ENCODE results near the gene PKDREJ.
"Not testable (repeated sequence)": the region's sequence is repeated elsewhere in the genome, so short reads cannot be mapped to it uniquely, and the experiment has no call there.

Gene PKDREJ, protein sequence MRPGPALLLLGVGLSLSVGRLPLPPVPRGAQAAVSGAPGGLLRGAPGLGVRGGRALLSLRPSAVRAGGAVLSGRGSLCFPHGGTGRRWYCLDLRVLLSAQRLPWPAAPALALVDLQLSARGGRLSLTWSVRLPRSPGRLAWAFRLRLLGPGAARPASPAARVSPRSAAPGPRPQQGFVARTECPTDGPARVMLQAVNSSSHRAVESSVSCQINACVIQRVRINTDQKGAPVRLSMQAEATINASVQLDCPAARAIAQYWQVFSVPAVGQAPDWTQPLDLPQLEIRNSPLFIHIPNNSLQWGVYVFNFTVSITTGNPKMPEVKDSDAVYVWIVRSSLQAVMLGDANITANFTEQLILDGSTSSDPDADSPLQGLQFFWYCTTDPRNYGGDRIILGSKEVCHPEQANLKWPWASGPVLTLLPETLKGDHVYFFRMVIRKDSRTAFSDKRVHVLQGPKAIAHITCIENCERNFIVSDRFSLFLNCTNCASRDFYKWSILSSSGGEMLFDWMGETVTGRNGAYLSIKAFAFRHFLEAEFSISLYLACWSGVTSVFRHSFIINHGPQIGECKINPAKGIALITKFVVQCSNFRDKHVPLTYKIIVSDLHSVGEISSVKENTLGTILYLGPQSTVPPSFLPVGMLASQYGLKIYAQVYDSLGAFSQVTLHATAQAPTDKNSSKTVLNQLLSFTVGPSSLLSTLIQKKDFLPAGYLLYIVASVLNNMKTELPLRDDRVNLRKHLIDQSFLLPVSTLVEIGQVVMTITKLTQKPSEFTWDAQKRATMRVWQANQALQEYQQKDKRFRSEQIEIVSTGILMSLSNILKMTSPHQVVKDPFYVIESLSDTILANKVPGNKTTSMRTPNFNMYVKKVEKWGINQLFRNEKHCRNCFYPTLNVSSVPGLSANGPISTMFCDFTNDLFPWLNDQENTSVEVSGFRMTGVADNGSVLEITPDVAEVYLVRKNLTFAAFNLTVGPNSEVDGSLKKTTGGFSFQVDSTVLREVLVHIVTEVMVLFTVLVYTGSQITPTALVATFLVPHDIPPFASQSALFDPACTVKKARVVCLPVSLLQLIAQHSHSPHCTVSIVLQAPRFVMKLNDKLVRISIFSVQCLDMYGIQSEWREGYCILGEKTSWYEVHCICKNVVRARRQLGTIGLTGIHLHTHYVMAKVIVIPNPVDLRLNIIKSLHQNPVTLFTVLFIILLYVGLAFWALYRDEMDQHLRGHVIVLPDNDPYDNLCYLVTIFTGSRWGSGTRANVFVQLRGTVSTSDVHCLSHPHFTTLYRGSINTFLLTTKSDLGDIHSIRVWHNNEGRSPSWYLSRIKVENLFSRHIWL (N-terminal part only)

DNA sequence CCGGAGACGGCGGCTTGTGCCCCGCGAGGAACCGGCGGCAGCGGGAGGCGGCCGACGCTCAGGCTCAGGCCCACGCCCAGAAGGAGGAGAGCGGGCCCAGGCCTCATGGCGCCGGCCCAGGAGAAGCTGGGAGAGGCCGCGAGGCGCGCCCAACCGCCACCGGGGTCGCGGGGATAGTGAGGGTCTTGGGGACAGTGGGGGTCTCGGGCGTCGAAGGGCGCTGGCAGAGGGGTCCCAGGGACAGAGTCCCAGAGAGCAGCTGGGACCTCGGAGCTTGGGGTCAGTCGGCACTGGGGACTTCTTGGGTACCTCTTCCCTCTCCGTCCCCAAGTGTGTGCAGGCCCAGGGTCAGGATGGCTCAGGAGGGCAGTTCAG lies at the start of gene PKDREJ:
Gene PKDREJ, minus strand, starts transcription at position 128 of the 375 bp plus-strand sequence. Its CDS starts 21 bp downstream, at position 107.
- no peak within 1 kb of the TSS for H3K27ac Mint-ChIP-seq
- peaks cover 22% of the 10 kb centered on the region for H3K4me1 Mint-ChIP-seq
- peaks cover 91% of the 10 kb centered on the region for H3K27me3 Mint-ChIP-seq
- ATAC-seq (no peak), DNase-seq (no peak)
- peaks cover 10 to 14% of the 10 kb centered on the region in 2 donors for H3K9me3 Mint-ChIP-seq
- H3K4me3 Mint-ChIP-seq: peak within 1 kb of the TSS; percentile 49 to 69

DNA sequence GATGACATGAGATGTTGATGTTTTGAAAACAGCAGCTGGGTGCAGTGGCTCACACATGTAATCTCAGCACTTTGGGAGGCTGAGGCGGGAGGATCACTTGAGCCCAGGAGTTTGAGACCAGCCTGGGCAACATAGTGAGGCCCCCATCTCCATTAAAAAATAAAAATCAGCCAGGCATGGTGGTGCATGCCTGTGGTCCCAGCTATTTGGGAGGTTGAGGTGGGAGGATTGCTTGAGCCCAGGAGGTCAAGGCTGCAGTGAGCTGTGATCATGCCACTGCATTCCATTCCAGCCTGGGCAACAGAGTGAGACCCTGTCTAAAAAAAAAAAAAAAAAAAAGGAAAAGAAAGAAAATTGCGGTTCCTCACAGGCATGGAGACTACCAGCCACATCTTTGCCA lies 49.7 kb upstream of the PKDREJ start:
- ATAC-seq, H3K9me3 Mint-ChIP-seq, H3K27me3 Mint-ChIP-seq, DNase-seq, H3K4me3 Mint-ChIP-seq, H3K4me1 Mint-ChIP-seq: not testable (repeated sequence)
- peak overlapping the region in 1 of 2 donors; percentile 63 for H3K27ac Mint-ChIP-seq

DNA sequence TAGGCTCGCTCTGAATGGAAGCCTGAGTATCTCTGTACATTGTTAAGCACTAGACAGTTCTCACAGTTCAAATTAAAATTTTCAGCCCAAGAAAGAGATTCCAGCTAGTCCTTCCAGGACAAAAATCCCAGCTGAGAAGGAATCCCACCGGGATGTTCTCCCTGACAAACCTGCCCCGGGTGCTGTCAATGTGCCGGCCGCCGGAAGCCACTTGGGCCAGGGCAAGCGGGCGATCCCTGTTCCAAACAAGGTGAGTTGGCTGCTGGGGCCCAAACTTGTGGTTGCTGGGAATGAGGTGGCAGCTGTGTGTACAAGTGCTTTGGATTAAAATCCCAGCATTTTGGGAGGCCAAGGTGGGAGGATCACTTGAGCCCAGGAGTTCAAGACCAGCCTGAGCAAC lies 48.9 kb upstream of the PKDREJ start:
- no peaks in the 10 kb centered on the region for H3K27me3 Mint-ChIP-seq
- ATAC-seq: no peak
- peaks cover under 1% of the 10 kb centered on the region for H3K4me1 Mint-ChIP-seq
- DNase-seq: no peak
- peak overlapping the region in 1 of 2 donors; percentile 1 for H3K27ac Mint-ChIP-seq
- no peak overlapping the region for H3K4me3 Mint-ChIP-seq
- H3K9me3 Mint-ChIP-seq: no peaks in the 10 kb centered on the region

DNA sequence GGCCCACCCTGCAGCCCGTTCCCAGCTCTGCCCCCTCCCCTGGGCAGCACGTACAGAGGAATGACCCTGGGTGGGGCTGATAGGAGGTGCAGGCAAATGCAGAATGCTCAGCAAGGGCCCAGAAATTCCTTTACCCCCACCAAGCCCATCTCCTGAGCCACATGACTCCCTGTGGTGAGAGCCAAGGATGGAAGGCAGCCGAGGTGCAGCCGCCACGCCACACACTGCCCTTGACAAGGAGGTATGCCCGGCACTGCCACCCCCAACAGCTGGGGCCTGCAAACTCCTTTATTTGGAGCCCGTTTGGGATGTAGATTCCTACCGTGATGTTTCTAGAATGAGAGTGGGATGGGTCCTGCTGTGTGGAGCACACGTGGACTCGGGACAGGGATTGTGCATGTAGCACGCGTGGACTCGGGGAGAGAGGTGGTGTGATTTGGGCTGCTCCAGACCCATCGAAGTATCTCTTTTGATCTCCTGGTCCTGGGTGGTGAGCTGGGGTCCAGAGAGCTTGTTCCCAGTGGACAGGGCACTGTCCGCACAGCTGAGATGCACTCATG lies 46.5 kb upstream of the PKDREJ start:
- Mint-ChIP-seq H3K4me1 (peaks cover 6% of the 10 kb centered on the region), H3K27me3 (no peaks in the 10 kb centered on the region), H3K27ac (peak overlapping the region in 1 of 2 donors; percentile 91), H3K4me3 (no peak overlapping the region), H3K9me3 (no peaks in the 10 kb centered on the region)
- ATAC-seq (no peak), DNase-seq (no peak)

DNA sequence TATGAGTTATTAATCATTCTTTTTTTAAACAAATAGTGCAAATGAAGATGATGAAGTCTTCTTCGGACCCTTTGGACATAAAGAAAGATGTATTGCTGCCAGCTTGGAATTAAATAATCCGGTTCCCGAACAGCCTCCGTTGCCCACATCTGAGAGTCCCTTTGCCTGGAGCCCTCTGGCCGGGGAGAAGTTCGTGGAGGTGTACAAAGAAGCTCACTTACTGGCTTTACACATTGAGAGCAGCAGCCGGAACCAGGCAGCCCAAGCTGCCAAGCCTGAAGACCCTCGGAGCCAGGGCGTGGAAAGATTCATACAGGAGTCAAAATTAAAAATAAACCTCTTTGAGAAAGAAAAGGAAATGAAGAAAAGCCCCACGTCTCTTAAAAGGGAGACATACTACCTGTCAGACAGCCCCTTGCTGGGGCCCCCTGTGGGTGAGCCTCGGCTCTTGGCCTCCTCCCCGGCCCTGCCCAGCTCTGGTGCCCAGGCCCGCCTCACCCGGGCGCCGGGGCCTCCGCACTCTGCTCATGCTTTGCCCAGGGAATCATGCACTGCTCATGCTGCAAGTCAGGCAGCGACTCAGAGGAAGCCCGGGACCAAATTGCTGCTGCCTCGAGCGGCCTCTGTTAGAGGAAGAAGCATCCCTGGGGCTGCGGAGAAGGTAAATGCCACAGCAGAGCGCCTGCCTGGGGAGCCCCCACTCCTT lies 45.3 kb upstream of the PKDREJ start:
- Mint-ChIP-seq H3K27ac (no peak overlapping the region), H3K4me3 (no peak overlapping the region), H3K27me3 (no peaks in the 10 kb centered on the region), H3K9me3 (no peaks in the 10 kb centered on the region), H3K4me1 (peaks cover 10% of the 10 kb centered on the region)
- DNase-seq: no peak
- no peak for ATAC-seq

DNA sequence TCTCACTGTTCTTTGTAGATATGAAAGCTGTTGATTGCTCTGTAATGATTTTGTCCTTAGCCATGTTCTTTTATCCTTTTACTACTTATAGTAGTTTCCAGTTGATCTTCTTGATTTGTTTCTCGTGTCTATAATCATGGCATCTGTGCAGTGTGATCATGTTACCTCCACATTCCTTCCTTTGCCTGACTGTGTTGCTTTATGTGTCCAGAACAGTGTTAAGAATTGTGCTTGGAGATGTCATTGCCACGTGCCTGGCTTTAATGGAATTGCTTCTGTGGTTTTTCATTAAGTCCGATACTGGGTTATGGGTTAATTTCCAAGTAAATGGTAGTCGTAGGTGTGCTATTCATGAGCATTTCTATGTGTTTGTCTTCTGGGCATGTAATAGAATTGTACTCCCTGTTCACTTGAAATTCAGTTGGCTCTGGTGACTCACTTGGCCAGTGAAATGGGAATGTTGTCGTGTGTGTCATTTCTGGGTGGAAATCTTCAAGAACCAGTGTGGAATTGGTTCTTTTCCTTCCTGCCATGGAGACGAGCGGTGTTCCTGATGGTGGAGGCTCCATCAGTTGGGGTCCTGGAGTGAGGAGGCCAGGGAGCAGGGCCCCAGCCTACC lies 40.3 kb upstream of the PKDREJ start:
- Mint-ChIP-seq H3K27ac (no peak overlapping the region), H3K4me1 (peaks cover 27% of the 10 kb centered on the region)

DNA sequence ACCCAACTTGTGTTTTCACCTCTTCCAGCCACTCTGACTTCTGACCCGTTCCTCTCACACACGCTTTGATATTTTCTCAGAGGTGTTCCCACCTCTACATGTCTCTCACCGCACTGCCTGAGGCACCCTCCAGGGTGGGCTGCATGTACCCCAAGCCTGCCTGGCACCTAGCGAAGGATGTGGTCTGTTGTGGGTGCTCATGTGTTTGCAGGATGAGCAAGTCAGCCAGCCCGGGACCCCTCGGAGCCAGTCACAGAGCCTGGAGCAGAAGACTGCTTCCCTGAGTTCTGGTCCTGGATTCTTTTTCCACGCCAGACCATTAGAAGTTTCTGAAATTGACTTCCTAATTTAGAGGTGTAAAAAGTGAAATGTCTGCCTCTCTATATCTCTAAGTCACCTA lies 37.3 kb upstream of the PKDREJ start:
- H3K9me3 Mint-ChIP-seq: no peaks in the 10 kb centered on the region
- no peak for DNase-seq
- H3K4me3 Mint-ChIP-seq: no peak overlapping the region
- H3K27me3 Mint-ChIP-seq: no peaks in the 10 kb centered on the region
- H3K27ac Mint-ChIP-seq: no peak overlapping the region
- no peak for ATAC-seq
- peaks cover 46% of the 10 kb centered on the region for H3K4me1 Mint-ChIP-seq

More for the DNA sequence above, 40.3 kb upstream of the PKDREJ start:
- no peak for DNase-seq
- Mint-ChIP-seq H3K9me3 (no peaks in the 10 kb centered on the region), H3K27me3 (no peaks in the 10 kb centered on the region), H3K4me3 (no peak overlapping the region)
- ATAC-seq: no peak

DNA sequence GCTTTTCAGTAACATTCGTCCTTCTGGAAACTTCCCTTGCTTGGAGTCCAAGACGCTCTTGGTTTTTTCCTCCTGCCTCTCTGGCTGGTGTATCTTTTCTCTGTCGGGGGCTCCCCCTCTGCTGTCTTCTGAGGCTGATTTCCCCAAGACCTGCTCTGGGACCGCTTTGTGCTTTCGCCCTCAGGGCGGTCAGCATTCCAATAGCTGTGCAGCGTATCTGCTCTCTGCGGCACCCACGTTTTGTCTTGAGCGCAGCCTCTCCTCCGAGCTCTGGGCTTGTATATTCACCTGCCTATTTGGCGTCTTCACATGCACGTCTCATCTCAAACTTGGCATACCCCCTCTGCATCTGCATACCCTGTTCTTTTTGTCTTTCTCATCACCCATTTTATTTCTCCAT lies 36.0 kb upstream of the PKDREJ start:
- peak overlapping the region; percentile 46 to 64 for H3K4me3 Mint-ChIP-seq
- no peak for ATAC-seq
- no peak for DNase-seq
- peaks cover 55% of the 10 kb centered on the region for H3K4me1 Mint-ChIP-seq
- H3K9me3 Mint-ChIP-seq: no peaks in the 10 kb centered on the region
- no peaks in the 10 kb centered on the region for H3K27me3 Mint-ChIP-seq
- H3K27ac Mint-ChIP-seq: peak overlapping the region in 1 of 2 donors; percentile 23

DNA sequence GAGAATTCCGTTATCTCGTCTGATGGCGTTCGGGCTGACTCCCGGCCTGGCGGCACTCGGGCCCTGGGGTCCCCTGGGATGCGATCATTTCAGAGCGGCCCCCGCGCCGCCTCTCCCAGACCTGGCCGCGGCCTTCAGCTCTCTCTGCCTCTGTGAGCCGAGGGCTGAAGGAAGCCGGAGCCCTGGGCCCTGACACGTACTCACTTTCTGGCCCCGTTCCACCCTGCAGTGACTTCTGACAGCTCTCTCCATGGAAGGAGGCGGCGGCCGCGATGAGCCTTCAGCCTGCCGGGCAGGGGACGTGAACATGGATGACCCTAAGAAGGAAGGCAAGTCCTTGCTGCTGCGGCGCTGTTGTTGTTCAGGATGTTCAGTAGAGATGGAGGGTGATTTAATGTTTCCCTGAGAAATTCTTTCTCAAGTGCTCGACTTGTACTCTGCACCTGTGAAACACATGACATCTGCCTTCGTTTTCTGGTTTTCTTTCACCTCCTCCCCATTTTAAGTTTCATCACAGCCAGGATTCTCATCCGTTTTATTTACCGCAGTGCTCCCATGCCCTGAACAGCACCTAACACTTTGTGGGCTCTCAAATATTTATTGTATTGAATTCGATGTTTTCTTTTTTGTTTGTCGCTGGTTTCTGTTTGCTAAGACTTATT lies 34.1 kb upstream of the PKDREJ start:
- ATAC-seq: peak; percentile 14
- Mint-ChIP-seq H3K27me3 (no peaks in the 10 kb centered on the region), H3K27ac (peak overlapping the region; percentile 20 to 86), H3K4me1 (peaks cover 56% of the 10 kb centered on the region), H3K9me3 (peaks cover 0 to 5% of the 10 kb centered on the region in 2 donors), H3K4me3 (peak overlapping the region; percentile 93)
- peak in 1 of 2 donors; percentile 27 for DNase-seq

DNA sequence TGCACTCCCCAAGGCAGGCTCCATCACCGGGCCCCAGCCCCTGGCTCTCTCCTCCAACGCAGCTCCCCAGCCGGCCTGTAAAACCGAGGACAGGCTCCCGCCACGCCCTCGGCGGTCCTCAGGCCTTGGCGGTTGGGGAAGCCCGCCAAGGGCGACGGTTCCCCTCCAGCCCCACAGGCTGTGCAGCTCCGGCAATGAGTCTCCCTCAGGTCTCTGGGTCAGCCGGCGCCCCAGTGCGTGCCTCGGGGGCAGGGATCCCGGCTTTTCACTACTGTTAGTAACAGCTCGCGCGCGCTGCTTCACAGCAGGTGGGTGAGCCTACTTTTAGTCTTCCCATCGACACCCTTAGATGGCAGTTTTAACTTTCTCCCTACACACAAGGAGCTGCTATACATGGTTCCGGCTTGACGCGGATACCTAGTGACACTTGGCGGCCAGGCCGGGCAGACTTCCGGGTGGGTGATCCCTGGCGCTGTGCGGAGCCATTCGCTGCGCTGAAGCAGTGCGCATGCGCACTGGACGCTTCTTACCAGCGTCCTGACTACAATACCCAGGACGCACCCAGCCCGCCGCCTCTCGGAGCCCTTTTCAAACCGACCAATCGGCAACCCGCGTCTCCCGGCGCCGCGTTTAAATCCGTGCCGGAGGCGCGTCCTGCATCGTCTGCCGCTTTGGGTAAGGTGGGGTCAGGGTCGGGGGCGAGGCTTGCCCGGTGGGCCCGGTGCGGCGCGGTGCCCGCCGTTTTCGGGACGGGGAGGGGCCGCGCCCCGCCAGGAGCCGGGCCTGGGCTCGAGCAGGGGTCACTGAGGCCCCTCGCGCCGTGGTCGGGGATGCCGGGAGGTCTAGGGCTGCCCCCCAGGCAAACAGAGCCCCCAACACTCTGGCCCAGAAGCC lies 33.4 kb upstream of the PKDREJ start, which contains the start of gene GTSE1:
Gene GTSE1, plus strand, starts transcription at position 614 of the 894 bp plus-strand sequence. CDS start 531 bp downstream, outside the sequence.
- Mint-ChIP-seq H3K27ac (peak within 1 kb of the TSS; percentile 92 to 96), H3K9me3 (peaks cover 0 to 8% of the 10 kb centered on the region in 2 donors), H3K4me3 (peak within 1 kb of the TSS; percentile 93), H3K4me1 (peaks cover 56% of the 10 kb centered on the region), H3K27me3 (no peaks in the 10 kb centered on the region)
- peak; percentile 99 for ATAC-seq
- DNase-seq: peak; percentile 96 to 98

DNA sequence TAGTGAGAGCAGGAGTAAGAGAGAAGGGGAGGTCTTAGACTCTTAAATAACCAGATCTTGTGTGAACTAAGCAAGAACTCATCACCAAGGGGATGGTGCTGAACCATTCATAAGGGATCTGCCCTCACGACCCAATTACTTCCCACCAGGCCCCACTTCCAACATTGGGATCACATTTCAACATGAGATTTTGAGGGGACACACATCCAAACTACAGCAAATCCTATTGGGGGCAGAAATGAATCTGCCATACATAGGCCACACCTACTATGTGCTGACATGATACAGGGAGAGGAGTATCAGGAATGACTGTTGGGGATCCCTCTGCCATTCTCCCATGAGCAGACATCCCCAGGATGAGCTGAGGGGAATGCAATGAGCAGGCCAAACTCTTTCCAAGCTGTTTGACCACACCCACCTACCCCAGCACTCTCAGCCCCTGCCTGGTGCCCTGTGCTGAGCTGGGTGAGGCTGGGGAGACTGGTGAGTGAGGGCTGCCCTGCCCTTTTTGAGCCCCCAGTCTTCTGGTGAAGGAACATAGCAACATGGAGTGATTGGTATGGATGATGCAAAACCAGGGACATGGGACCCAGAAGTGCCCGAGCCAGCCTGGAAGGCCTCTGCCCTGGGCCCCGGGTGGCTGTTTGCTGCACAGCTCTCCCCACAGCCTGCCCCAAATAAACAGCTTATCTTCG lies 32.3 kb upstream of the PKDREJ start:
- peak overlapping the region; percentile 93 for H3K4me3 Mint-ChIP-seq
- H3K27me3 Mint-ChIP-seq: no peaks in the 10 kb centered on the region

DNA sequence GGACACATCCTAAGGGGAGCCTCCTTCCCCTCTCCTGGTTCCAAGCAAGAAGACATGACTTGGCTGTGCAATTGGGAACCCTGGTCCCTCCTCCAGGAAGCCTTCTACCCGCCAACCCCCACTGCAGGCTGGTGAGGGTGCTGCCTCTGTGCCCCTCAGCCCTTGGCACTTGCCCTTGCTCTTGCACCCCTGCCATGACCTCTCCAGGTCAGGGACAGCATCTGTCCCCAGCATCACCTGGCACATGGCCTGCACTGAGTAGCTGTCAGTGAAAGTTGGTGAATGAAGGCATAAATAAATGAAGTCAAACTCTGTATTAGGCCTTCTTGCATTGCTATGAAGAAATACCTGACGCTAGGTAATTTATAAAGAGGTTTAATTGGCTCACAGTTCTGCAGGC lies 31.6 kb upstream of the PKDREJ start:
- DNase-seq (no peak), ATAC-seq (no peak)
- peaks cover 0 to 8% of the 10 kb centered on the region in 2 donors for H3K9me3 Mint-ChIP-seq
- H3K27ac Mint-ChIP-seq: no peak overlapping the region
- H3K27me3 Mint-ChIP-seq: no peaks in the 10 kb centered on the region
- H3K4me1 Mint-ChIP-seq: peaks cover 56% of the 10 kb centered on the region
- H3K4me3 Mint-ChIP-seq: peak overlapping the region in 1 of 2 donors; percentile 93

More for the DNA sequence above, 32.3 kb upstream of the PKDREJ start:
- no peak for DNase-seq
- Mint-ChIP-seq H3K4me1 (peaks cover 56% of the 10 kb centered on the region), H3K27ac (peak overlapping the region; percentile 92 to 96), H3K9me3 (peaks cover 0 to 8% of the 10 kb centered on the region in 2 donors)
- no peak for ATAC-seq
